Measurements from ENCODE around the gene ZNF683. TPM values are rescaled to one million over a fixed set of nuclear protein-coding genes. Genes with fewer than 3 reads are reported as not detected.

The ZNF683 gene
- total and polyA plus RNA-seq, 2 experiments from 2014 or later = not detected

- TF ChIP-seq ZNF462 (CRISPR knock-in tag; IDR thresholded peaks at IDR 0.05) (no peak), ZNF331 (CRISPR knock-in tag; IDR thresholded peaks at IDR 0.05; ENCODE audit: low read depth) (no peak), REST (IDR thresholded peaks at IDR 0.05; ENCODE audit: unreplicated experiment) (peak; percentile 23), POLR2AphosphoS5 (IDR thresholded peaks at IDR 0.05; ENCODE audit: low read depth) (peak; percentile 84), NANOG (IDR thresholded peaks at IDR 0.05; ENCODE audit: borderline replicate concordance) (no peak)
Measured at GRCh38 chr1:26410706-26411623, 38.4 kb upstream of the ZNF683 start, which contains the start of gene LIN28A (continued).
